Measurements from ENCODE around the gene LPIN3. TPM values are rescaled to one million over a fixed set of nuclear protein-coding genes. Genes with fewer than 3 reads are reported as not detected.

LPIN3 gene
- total and polyA plus RNA-seq, 12 donors: 11.1 to 45.5 (median 18.2) TPM

DNA sequence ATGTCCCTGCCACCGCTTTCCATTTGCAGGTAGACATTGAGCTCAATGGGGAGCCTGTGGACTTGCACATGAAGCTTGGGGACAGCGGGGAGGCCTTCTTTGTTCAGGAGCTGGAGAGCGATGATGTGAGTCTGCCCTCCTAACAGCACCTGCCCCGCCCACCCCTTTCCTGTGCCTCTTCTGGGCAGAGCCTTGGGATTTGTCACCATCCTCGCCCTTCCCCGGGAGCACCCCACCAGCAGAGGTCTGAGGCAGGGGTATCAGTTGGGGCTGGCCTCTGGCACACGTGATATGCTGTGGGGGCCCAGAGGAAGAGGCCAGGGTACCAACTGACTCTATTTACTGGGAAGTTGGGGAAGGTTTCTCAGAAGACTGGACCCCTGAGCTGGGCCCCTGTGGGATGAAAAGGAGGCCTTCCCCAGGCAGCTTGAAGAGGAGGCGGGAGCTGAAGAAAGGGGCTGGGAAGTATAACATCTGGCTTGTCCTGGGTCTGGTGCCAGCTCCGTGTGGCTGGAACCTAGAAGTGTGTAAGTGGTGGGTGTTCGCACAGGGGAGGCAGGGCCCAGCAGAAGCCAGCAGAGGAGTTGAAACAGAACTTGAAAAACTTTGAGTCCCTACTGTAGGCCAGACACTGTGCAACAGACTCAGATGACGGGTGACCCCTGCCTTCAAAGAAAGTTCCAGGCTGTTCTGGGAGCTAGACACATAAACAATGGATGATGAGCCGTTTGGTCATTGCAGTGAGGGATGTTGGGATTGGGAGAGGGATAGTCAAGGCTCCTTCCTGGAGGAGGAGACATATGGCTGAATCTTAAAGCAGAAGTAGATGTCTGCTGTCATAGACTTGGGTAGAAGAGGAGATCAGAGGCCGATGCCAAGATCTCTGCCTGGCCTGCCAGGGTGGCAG lies 7.2 kb downstream of the LPIN3 start:
- 83 to 85% methylated on average over 13 of the region's 13 CpGs for WGBS, 2 donors
- Histone ChIP-seq H3K36me3 (peaks cover 0 to 69% (median 18%) of the 10 kb centered on the region in 9 donors), H3K4me1 (peaks cover 0 to 8% (median 0%) of the 10 kb centered on the region in 9 donors), H3K9me3 (no peaks in the 10 kb centered on the region), H3K27me3 (no peaks in the 10 kb centered on the region), H3K4me3 (no peak overlapping the region), H3K27ac (peak overlapping the region in 4 of 10 donors; percentile 7 to 39 (median 26))
- DNase-seq (no peak), ATAC-seq (peak; percentile 12 to 66 (median 52))
- TF ChIP-seq, protein P1, sequence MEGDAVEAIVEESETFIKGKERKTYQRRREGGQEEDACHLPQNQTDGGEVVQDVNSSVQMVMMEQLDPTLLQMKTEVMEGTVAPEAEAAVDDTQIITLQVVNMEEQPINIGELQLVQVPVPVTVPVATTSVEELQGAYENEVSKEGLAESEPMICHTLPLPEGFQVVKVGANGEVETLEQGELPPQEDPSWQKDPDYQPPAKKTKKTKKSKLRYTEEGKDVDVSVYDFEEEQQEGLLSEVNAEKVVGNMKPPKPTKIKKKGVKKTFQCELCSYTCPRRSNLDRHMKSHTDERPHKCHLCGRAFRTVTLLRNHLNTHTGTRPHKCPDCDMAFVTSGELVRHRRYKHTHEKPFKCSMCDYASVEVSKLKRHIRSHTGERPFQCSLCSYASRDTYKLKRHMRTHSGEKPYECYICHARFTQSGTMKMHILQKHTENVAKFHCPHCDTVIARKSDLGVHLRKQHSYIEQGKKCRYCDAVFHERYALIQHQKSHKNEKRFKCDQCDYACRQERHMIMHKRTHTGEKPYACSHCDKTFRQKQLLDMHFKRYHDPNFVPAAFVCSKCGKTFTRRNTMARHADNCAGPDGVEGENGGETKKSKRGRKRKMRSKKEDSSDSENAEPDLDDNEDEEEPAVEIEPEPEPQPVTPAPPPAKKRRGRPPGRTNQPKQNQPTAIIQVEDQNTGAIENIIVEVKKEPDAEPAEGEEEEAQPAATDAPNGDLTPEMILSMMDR (IDR thresholded peaks at IDR 0.05): no peak
- intact Hi-C loops (cut with DNase I): loop anchor here in 5 of 10 donors (5.0 to 10.0 kb wide), 6 partner anchors 45 to 373 kb away; partner anchors contain the start of genes CHD6 (in 1 of the 5) and PLCG1 (in 1 of the 5)

DNA sequence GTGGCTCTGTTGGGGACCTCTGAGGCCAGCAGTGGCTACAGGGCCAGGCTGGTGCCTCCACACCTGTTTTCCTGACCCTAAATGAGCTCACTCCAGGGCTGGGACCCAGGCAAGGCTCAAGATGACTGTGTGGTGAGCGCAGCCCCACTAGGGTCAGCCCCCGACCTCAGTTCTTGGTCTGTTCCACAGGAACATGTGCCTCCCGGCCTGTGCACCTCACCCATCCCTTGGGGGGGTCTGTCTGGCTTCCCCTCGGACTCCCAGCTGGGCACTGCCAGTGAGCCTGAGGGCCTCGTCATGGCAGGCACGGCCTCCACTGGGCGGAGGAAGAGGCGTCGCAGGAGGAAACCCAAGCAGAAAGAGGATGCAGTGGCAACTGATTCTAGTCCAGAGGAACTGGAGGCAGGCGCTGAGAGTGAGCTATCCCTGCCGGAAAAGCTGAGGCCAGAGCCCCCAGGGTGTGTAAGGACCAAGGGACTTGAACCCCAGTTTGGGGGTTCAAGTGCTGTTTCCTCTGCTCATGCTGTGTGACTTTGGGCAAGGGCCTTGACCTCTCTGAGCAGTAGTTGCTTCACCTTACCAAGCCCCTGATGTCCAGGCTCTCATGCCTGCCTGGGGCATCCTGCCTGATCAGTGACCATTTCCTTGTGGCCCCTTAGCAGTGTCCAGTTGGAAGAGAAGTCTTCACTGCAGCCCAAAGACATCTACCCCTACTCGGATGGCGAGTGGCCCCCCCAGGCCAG lies 8.0 kb downstream of the LPIN3 start:
- DNase-seq: no peak
- Histone ChIP-seq H3K4me1 (peaks cover 0 to 8% (median 0%) of the 10 kb centered on the region in 9 donors), H3K4me3 (no peak overlapping the region), H3K36me3 (peaks cover 0 to 77% (median 21%) of the 10 kb centered on the region in 9 donors), H3K9me3 (no peaks in the 10 kb centered on the region), H3K27ac (peak overlapping the region in 2 of 10 donors; percentile 7 to 15), H3K27me3 (no peaks in the 10 kb centered on the region)
- TF ChIP-seq, protein P1 (IDR thresholded peaks at IDR 0.05): no peak
- intact Hi-C loops (cut with DNase I): loop anchor here in 5 of 10 donors (5.0 to 10.0 kb wide), 6 partner anchors 44 to 374 kb away; partner anchors contain the start of genes CHD6 (in 1 of the 5) and PLCG1 (in 1 of the 5)
- WGBS, 2 donors: 93 to 94% methylated on average over 12 to 13 of the region's 13 CpGs
- ATAC-seq: peak in 1 of 8 donors; percentile 3

DNA sequence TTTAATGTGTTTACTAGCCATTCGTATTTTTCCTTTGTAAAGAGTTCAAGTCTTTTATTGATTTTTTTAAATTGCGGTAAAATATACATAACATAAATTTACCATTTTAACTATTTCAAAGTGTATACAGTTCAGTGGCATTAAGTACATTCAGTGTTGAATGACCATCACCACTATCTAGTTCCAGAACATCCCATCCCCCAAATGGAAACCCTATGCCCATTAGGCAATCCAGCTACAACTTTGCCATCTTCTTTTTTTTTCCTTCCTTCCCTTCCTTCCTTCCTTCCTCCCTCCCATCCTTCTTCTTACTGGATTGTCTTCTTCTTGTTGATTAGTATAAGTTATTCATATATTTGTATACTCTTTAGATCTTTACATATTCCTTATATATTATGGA lies 8.6 kb downstream of the LPIN3 start:
- Histone ChIP-seq H3K9me3 (no peaks in the 10 kb centered on the region), H3K27me3 (no peaks in the 10 kb centered on the region), H3K27ac (no peak overlapping the region), H3K4me1 (peaks cover 0 to 4% (median 0%) of the 10 kb centered on the region in 9 donors), H3K36me3 (peaks cover 0 to 77% (median 22%) of the 10 kb centered on the region in 9 donors), H3K4me3 (no peak overlapping the region)
- DNase-seq (no peak), ATAC-seq (no peak)
- WGBS, 2 donors: 90 to 97% methylated on average over 2 of the region's 2 CpGs
- TF ChIP-seq, protein P1 (IDR thresholded peaks at IDR 0.05): no peak
- intact Hi-C loops (cut with DNase I): loop anchor here in 5 of 10 donors (5.0 to 10.0 kb wide), 6 partner anchors 43 to 374 kb away; partner anchors contain the start of genes CHD6 (in 1 of the 5) and PLCG1 (in 1 of the 5)

DNA sequence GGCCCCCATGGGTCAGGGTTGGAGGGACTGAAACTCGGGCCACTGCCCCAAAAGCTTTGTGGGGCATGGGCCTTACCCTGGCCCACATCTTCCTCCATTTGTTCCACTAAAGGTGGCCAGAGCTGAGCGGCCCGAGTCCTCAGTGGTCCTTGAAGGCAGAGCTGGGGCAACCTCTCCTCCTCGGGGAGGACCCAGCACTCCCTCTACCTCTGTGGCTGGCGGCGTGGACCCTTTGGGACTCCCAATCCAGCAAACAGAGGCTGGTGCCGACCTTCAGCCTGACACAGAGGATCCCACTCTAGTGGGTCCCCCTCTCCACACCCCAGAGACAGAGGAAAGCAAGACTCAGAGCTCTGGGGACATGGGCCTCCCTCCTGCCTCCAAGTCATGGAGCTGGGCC lies 9.3 kb downstream of the LPIN3 start:
- DNase-seq (no peak), ATAC-seq (no peak)
- Histone ChIP-seq H3K27me3 (no peaks in the 10 kb centered on the region), H3K4me1 (peaks cover 0 to 4% (median 0%) of the 10 kb centered on the region in 9 donors), H3K4me3 (no peak overlapping the region), H3K27ac (no peak overlapping the region), H3K9me3 (no peaks in the 10 kb centered on the region), H3K36me3 (peaks cover 0 to 77% (median 27%) of the 10 kb centered on the region in 9 donors)
- TF ChIP-seq, protein P1 (IDR thresholded peaks at IDR 0.05): no peak
- intact Hi-C loops (cut with DNase I): loop anchor here in 5 of 10 donors (5.0 to 10.0 kb wide), 6 partner anchors 42 to 375 kb away; partner anchors contain the start of genes CHD6 (in 1 of the 5) and PLCG1 (in 1 of the 5)
- 90 to 92% methylated on average over 7 of the region's 7 CpGs for WGBS, 2 donors
